HEK293 (cell line): Measurements from ENCODE around the gene OTUB1.

Experiments used
- CTCF ChIA-PET: fragments of 350-600 bp; formaldehyde crosslinking; extraction: SDS; loops from one replicate; lab custom pipeline; 2021; ENCODE audit warnings: antibody characterized with exemption; lab: Yijun Ruan, JAX
- POLR2A ChIA-PET: fragments of 300-600 bp; formaldehyde crosslinking; extraction: SDS; loops from one replicate; lab custom pipeline; 2020; ENCODE audit warnings: antibody characterized with exemption, inconsistent platforms; lab: Yijun Ruan, JAX
- H3K27ac ChIP-seq: fragments of 200-500 bp; sonication (Bioruptor generic); 2 replicates; pipeline ENCODE4 v1.5.1; 2014; ENCODE audit warnings: low read depth, low read length, control low read depth, inconsistent platforms; ENCODE audit errors: extremely low read depth
- H3K36me3 ChIP-seq, 2 experiments: fragments of 200-500 bp in 1 of 2; sonication (Bioruptor generic) in 1 of 2; 1 replicate in 1 of 2; 2 replicates in 1 of 2; pipeline ENCODE4 v1.5.1; 2014 to 2017; ENCODE audit warnings: inconsistent platforms in 2 of 2, low read length in 2 of 2; ENCODE audit not compliant: control insufficient read depth in 2 of 2, insufficient read depth in 1 of 2
- H3K4me1 ChIP-seq: fragments of 200-500 bp; sonication (Bioruptor generic); 2 replicates; pipeline ENCODE4 v1.5.1; 2014; ENCODE audit warnings: mild to moderate bottlenecking, low read length, inconsistent platforms; ENCODE audit not compliant: control insufficient read depth, insufficient read depth
- H3K4me3 ChIP-seq: 2 replicates; pipeline ENCODE4 v1.5.1; 2011; ENCODE audit warnings: low read depth, mild to moderate bottlenecking, control low read depth, low read length, moderate library complexity
- H3K9me3 ChIP-seq: fragments of 200-500 bp; sonication (Bioruptor generic); 2 replicates; pipeline ENCODE4 v1.5.1; 2014; ENCODE audit warnings: low read depth, low read length, inconsistent platforms; ENCODE audit not compliant: control insufficient read depth, insufficient read depth
- BCL6B ChIP-seq: fragments of 450-650 bp; formaldehyde crosslinking; IDR thresholded peaks from 2 replicates; pipeline ENCODE4 v1.5.1; 2017; ENCODE audit warnings: missing biosample characterization, missing genetic modification characterization
- EGR2 ChIP-seq: fragments of 450-650 bp; formaldehyde crosslinking; IDR thresholded peaks from 2 replicates; pipeline ENCODE4 v1.5.1; 2016; ENCODE audit warnings: low read depth, missing biosample characterization, missing genetic modification characterization
- SCRT1 ChIP-seq: fragments of 450-650 bp; formaldehyde crosslinking; IDR thresholded peaks from 2 replicates; pipeline ENCODE4 v1.5.1; 2016; ENCODE audit warnings: missing biosample characterization, missing genetic modification characterization, borderline replicate concordance
- SP2 ChIP-seq: fragments of 450-650 bp; formaldehyde crosslinking; IDR thresholded peaks from 2 replicates; pipeline ENCODE4 v1.5.1; 2016; ENCODE audit warnings: missing biosample characterization, missing genetic modification characterization
- YY1 ChIP-seq: fragments of 450-650 bp; formaldehyde crosslinking; IDR thresholded peaks from 2 replicates; pipeline ENCODE4 v1.5.1; 2018; ENCODE audit warnings: missing biosample characterization, missing genetic modification characterization
- ZBTB11 ChIP-seq: fragments of 450-650 bp; formaldehyde crosslinking; conservative IDR thresholded peaks from 2 replicates; pipeline ENCODE4 v1.5.1; 2016; ENCODE audit warnings: low read depth, missing biosample characterization, missing genetic modification characterization
- ZBTB49 ChIP-seq: fragments of 450-650 bp; formaldehyde crosslinking; IDR thresholded peaks from 2 replicates; pipeline ENCODE4 v1.5.1; 2016; ENCODE audit warnings: missing biosample characterization, missing genetic modification characterization, low read depth
- ZBTB7A ChIP-seq: fragments of 450-650 bp; formaldehyde crosslinking; IDR thresholded peaks from 2 replicates; pipeline ENCODE4 v1.5.1; 2016; ENCODE audit warnings: low read depth, missing biosample characterization, missing genetic modification characterization
- ZBTB8A ChIP-seq: fragments of 450-650 bp; formaldehyde crosslinking; IDR thresholded peaks from 2 replicates; pipeline ENCODE4 v1.5.1; 2016; ENCODE audit warnings: missing biosample characterization, missing genetic modification characterization
- ZFP69B ChIP-seq: fragments of 450-650 bp; formaldehyde crosslinking; IDR thresholded peaks from 2 replicates; pipeline ENCODE4 v1.5.1; 2016; ENCODE audit warnings: missing biosample characterization, missing genetic modification characterization
- ZNF133 ChIP-seq: fragments of 450-650 bp; formaldehyde crosslinking; IDR thresholded peaks from 2 replicates; pipeline ENCODE4 v1.5.1; 2016; ENCODE audit warnings: missing biosample characterization, missing genetic modification characterization
- ZNF157 ChIP-seq: fragments of 450-650 bp; formaldehyde crosslinking; IDR thresholded peaks from 2 replicates; pipeline ENCODE4 v1.5.1; 2016; ENCODE audit warnings: missing biosample characterization, missing genetic modification characterization
- ZNF214 ChIP-seq: fragments of 450-650 bp; formaldehyde crosslinking; IDR thresholded peaks from 2 replicates; pipeline ENCODE4 v1.5.1; 2017; ENCODE audit warnings: missing biosample characterization, mild to moderate bottlenecking, missing genetic modification characterization, borderline replicate concordance
- ZNF366 ChIP-seq: fragments of 450-650 bp; formaldehyde crosslinking; conservative IDR thresholded peaks from 2 replicates; pipeline ENCODE4 v1.5.1; 2016; ENCODE audit warnings: missing biosample characterization, missing genetic modification characterization
- ZNF37A ChIP-seq: fragments of 450-650 bp; IDR thresholded peaks from 2 replicates; pipeline ENCODE4 v1.5.1; 2018; ENCODE audit warnings: missing biosample characterization, missing genetic modification characterization
- ZNF518A ChIP-seq: fragments of 450-650 bp; formaldehyde crosslinking; conservative IDR thresholded peaks from 2 replicates; pipeline ENCODE4 v1.5.1; 2016; ENCODE audit warnings: low read depth, missing biosample characterization, missing genetic modification characterization
- ZNF561 ChIP-seq: fragments of 450-650 bp; IDR thresholded peaks from 2 replicates; pipeline ENCODE4 v1.5.1; 2018; ENCODE audit warnings: missing biosample characterization, missing genetic modification characterization, borderline replicate concordance
- ZNF600 ChIP-seq: fragments of 450-650 bp; formaldehyde crosslinking; IDR thresholded peaks from 2 replicates; pipeline ENCODE4 v1.5.1; 2016; ENCODE audit warnings: missing biosample characterization, missing genetic modification characterization
- ZNF626 ChIP-seq: fragments of 450-650 bp; sonication (Bioruptor Pico); formaldehyde crosslinking; IDR thresholded peaks from 2 replicates; pipeline ENCODE4 v1.5.1; 2018; ENCODE audit warnings: missing biosample characterization, missing genetic modification characterization, inconsistent platforms
- ZNF658 ChIP-seq: fragments of 450-650 bp; formaldehyde crosslinking; IDR thresholded peaks from 2 replicates; pipeline ENCODE4; 2016; ENCODE audit warnings: missing biosample characterization, missing genetic modification characterization
- ZNF692 ChIP-seq: fragments of 450-650 bp; formaldehyde crosslinking; IDR thresholded peaks from 2 replicates; pipeline ENCODE4 v1.5.1; 2016; ENCODE audit warnings: missing biosample characterization, missing genetic modification characterization

The OTUB1 gene

GRCh38 chr11:63974259-63975143, 11.7 kb upstream of the OTUB1 start, which contains the start of gene COX8A (continued):
- TF ChIP-seq ZNF692 (tag by site-specific recombination) (peak; percentile 53; the same call in 1 of the 2 replicates), ZNF626 (tag by site-specific recombination) (no peak), ZNF366 (peak; percentile 62; the same call in 1 of the 2 replicates), ZBTB11 (peak; percentile 95), BCL6B (tag by site-specific recombination) (peak; percentile 89), EGR2 (tag by site-specific recombination) (peak; percentile 43; the same call in 1 of the 2 replicates), ZNF658 (no peak), ZNF214 (no peak)

- Histone ChIP-seq H3K4me3 (no peak overlapping the region), H3K9me3 (no peaks in the 10 kb centered on the region), H3K36me3 (peaks cover 0 to 18% of the 10 kb centered on the region in 2 experiments; a peak in 2 of 3 replicates), H3K27ac (no peak overlapping the region), H3K4me1 (0 out of 2 replicates have a peak, but pooled peaks cover 2% of the 10 kb centered on the region)
- ChIA-PET CTCF (interaction anchor here (0.6 to 0.9 kb wide), 2 partner anchors 11 to 13 kb away, joined by 3 read pairs; no protein-coding TSS in a partner anchor), POLR2A (interaction anchor here (1.1 kb wide), 1 partner anchor 140 kb away, joined by 3 read pairs; no protein-coding TSS in a partner anchor)
- TF ChIP-seq ZNF518A (no peak), ZBTB49 (no peak), ZNF37A (tag by site-specific recombination) (no peak), YY1 (no peak), ZNF133 (tag by site-specific recombination) (no peak), ZBTB7A (tag by site-specific recombination) (no peak), ZNF157 (tag by site-specific recombination) (no peak), ZBTB8A (no peak), ZNF600 (tag by site-specific recombination) (0 out of 2 replicates have a peak, but pooled peaks have one; percentile 43), SCRT1 (tag by site-specific recombination) (no peak), ZFP69B (tag by site-specific recombination) (no peak), ZNF561 (tag by site-specific recombination) (no peak), SP2 (tag by site-specific recombination) (no peak)
Observed at GRCh38 chr11:63978551-63979239, 7.5 kb upstream of the OTUB1 start.
